GM19025 (cell line): ENCODE results near the gene EFNB2.

Experiments
- ATAC-seq: cut with Tn5 transposase; IDR thresholded peaks from one replicate; pipeline ENCODE4 v1.9.1; 2021; ENCODE audit warnings: mild to moderate bottlenecking, low read depth, moderate library complexity; ENCODE audit not compliant: unreplicated experiment

Gene EFNB2

GRCh38 chr13:106464076-106464475, 71.4 kb downstream of the EFNB2 start:
- no peak for ATAC-seq

GRCh38 chr13:106462710-106463109, 72.8 kb downstream of the EFNB2 start:
- ATAC-seq: no peak

DNA sequence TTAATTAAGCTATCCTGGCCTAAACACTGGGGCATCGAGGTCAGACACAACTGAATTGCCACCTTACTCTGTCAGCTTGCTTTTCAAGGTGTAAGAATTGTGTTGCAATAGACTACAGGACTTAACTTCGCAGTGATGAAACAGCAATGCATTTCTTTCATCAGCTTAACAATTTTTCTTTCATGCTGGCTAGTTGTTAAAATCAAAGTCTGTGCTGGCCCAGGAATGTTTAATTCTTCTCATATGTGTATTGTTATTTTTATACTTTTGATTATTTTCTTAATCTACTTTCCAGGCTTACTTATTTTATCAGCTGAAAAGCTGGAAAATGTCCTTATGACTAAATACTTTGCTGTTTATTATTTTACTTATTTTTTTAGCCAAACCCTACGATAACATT, 79.7 kb downstream of the EFNB2 start:
- no peak for ATAC-seq

GRCh38 chr13:106455190-106455589, 80.3 kb downstream of the EFNB2 start:
- no peak for ATAC-seq

GRCh38 chr13:106453101-106453500, 82.4 kb downstream of the EFNB2 start:
- ATAC-seq: no peak

- no peak for ATAC-seq
Observed at GRCh38 chr13:106450991-106451390, 84.5 kb downstream of the EFNB2 start.

DNA sequence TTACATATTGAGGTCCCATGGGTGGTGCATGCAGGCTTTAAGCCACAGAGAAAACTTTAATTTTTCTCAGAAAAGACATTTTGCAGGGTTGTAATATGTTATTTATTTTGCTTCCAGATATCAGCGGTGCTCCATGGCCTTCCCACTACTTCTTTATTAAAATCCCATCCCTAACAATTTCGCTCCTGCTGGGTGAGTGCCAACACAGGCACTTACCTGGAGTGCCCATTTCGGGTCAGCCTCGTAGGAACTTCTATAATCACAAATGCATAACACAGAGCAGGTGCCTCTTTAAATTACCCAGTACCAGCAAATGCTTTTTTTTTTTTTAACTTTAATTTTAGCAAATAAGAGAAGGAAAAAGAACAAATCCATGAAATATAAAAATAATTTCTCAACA, 86.4 kb downstream of the EFNB2 start:
- ATAC-seq: no peak

DNA sequence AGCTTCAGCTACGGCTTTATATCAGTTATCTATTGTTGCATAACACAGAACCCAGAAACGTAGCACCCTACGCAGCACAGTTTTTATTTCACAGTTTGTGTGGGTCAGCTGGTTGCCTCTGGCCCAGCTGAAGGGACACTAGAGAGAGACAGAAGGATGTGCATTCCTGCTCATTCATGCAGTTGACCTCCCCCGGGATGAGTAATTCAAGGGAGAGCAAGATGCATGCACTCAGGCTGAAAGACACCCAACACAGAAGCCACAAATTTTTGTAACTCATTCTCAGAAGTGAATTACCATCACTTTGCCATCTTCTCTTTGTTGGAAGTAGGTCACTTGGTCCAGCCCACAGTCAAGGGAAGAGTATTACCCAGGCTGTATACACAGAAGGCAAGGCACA, 89.5 kb downstream of the EFNB2 start:
- no peak for ATAC-seq

GRCh38 chr13:106443607-106444322, 91.7 kb downstream of the EFNB2 start:
- ATAC-seq: no peak

DNA sequence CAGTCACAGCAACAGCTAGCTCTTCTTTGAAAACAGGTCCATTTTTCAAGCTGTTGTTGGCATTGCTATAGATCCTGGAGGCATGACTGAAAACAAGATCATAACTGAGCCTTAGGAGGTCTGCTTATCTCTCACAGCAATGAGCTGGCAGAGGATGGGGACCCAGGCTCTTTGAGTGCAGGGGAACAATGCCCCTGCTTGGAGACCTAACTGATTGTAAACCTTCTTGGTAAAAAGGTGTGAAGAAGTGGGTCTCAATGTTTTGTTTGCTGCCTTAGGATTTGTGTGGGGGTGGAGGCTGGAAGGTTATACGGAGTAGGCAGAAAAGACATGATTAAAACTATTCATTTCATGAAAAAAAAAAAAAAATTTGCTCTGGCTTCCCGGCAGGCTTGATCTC, 94.6 kb downstream of the EFNB2 start:
- ATAC-seq: no peak
